ENCODE measurements around the gene BLCAP. TPM values are rescaled to one million over a fixed set of nuclear protein-coding genes. Genes with fewer than 3 reads are reported as not detected.

The BLCAP gene
- total RNA-seq, 4 donors from 2014 or later, result 63.9 to 152 (median 107) TPM

DNA sequence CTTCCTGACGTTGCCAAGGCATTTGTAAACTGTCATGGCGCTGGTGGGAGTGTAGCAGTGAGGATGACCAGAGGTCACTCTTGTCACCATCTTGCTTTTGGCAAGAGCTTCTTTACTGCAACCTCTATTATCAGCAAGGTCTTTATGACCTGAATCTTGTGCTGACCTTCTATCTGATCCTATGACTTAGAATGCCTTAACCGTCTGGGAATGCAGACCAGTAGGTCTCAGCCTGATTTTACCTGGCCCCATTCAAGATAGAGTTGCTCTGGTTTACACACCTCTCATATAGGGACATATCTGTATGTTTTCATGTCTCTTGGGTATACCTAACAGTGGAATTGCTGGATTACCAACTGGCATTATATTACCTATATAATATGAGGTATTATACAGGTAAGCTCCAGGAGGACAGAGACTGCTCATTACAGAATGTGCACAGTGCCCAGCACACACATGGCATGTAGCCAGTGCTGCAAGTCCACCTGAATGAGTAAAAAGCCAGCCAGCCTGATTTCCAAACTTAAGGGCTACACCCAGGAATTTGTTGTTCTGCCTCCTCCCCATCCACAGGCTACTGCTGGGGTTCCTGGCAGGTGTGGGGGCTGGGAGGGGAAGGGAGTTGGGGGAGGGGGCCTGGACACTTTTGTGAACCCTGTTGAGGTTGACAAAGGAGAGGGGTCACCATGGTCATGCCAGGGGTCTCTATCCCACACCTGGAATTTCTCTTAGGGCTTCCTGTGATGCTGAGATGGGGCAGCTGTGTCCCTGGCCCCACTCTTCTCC is 35.2 kb upstream of the BLCAP start:
- TF ChIP-seq, protein P1, sequence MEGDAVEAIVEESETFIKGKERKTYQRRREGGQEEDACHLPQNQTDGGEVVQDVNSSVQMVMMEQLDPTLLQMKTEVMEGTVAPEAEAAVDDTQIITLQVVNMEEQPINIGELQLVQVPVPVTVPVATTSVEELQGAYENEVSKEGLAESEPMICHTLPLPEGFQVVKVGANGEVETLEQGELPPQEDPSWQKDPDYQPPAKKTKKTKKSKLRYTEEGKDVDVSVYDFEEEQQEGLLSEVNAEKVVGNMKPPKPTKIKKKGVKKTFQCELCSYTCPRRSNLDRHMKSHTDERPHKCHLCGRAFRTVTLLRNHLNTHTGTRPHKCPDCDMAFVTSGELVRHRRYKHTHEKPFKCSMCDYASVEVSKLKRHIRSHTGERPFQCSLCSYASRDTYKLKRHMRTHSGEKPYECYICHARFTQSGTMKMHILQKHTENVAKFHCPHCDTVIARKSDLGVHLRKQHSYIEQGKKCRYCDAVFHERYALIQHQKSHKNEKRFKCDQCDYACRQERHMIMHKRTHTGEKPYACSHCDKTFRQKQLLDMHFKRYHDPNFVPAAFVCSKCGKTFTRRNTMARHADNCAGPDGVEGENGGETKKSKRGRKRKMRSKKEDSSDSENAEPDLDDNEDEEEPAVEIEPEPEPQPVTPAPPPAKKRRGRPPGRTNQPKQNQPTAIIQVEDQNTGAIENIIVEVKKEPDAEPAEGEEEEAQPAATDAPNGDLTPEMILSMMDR (IDR thresholded peaks at IDR 0.05; ENCODE audit: low read depth), result no peak

DNA sequence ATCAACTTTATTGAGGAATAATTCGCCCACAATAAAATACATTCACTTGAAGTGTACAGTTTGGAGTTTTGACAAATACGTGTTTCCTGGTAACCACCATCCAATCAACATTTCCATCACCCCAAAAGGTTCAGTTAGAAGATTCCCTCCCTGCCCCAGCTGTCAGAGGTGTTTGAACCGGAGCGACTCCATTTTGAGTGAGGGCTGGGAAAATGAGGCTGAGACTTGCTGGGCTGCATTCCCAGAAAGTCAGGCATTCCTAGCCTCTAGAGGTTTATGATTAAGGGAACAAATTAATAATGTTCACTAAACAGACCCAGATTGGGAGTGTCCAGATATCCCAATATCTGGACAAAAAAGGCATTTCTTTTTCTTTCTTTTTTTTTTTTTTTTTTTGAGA is 33.0 kb upstream of the BLCAP start:
- TF ChIP-seq, protein P1 (IDR thresholded peaks at IDR 0.05; ENCODE audit: low read depth), result no peak

DNA sequence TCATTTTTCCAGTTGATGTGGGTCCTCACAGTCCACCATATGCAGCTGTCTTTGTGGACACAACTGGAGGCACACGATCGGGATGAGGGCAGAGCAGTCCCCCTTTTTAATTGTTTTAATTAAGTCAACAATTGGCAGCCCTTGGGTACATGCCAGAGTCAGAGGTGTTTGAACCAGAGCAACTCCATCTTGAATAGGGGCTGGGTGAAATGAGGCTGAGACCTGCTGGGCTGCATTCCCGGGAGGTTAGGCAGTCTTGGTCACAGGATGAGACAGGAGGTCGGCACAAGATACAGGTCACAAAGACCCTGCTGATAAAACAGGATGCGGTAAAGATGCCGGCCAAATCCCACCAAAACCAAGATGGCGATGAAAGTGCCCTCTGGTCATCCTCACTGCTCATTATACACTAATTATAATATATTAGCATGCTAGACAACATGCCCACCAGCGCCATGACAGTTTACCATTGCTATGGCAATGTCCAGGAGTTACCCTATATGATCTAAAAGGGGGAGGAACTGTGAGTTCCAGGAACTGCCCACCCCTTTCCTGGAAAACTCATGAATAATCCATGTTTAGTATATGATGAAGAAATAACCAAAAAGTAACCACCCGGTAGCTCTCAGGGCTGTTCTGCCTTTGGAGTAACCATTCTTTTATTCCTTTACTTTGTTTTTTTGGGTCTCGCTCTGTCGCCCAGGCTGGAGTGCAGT is 31.8 kb upstream of the BLCAP start:
- TF ChIP-seq, protein P1 (IDR thresholded peaks at IDR 0.05; ENCODE audit: low read depth), result no peak

DNA sequence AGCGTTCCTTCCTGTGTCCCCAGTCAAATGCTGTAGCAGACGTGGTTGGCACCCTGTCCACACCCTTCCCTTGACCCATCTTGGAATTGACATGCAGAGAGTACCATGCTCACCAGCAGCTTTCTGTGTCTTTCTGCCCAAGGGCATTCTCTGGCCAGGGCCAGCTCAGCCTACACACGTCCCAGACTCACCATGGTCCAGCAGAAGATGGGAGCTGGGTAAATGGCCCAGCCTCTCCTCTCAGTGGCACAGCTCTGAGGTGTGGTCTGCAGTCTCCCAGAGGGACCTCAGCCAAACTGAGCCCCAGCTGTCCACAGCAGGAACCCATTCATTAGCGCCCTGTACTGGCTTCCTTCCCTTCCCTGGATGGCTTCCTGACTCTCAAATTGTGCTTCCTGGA is 31.1 kb upstream of the BLCAP start:
- TF ChIP-seq, protein P1 (IDR thresholded peaks at IDR 0.05; ENCODE audit: low read depth), result no peak

DNA sequence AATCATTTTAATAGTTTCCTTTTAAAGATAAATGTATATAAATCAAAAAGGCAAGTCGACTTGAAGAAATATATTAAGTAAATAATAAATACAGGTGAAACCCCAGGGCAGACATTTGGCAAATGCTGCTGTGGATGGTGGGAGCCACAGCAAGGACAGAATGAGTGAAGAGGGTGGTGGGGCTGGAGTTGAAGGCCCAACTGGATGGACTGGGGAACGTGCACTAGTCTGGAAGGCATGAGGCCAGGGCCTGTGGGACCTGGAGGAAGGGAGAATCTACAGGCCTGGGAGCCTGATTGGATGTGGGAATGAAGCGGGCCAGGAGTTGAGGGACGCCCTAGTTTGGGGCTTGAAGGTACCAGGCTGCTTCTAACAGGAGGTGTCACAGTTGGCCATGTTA is 30.6 kb upstream of the BLCAP start:
- TF ChIP-seq, protein P1 (IDR thresholded peaks at IDR 0.05; ENCODE audit: low read depth), result no peak

DNA sequence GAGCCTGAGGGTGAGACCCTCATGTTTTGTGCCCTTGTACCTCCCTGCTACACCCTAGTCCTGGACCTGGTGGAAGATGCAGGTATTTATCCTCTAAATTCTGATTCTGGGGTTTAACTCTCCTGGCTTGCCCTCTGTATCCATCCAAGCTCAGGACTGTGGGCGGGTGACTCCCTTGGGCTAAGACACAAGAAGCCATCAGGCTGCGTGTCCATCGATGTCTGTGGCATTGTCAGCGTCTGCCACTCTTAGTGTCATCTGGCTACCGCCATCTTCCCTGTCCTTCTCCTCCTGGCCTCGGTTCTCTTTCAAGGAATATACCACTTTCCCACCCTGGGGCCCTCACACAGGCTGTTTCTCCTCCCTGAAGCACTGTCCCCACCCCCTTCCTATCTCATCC is 28.9 kb upstream of the BLCAP start:
- TF ChIP-seq, protein P1 (IDR thresholded peaks at IDR 0.05; ENCODE audit: low read depth), result no peak

DNA sequence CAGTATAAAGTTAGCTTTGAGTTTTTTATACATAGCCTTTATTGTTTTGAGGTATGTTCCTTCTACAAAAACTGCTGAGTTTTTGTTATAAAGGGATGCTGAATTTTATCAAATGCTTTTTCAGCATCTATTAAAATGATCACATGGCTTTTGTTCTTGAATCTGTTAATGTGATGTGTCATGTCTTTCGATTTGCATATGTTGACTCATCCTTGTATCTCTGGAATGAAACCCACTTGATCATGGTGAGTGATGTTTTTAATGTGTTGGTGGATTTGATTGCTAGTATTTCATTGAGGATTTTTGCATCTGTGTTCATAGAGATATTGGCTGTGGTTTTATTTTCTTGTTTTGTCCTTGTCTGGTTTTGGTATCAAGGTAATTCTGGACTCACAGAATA is 24.7 kb upstream of the BLCAP start:
- TF ChIP-seq, protein P1 (IDR thresholded peaks at IDR 0.05; ENCODE audit: low read depth), result no peak
